GM12872 (cell line): Measurements from ENCODE around the gene ZNF384.

Experiments used
- TF ChIP-seq, protein P1 (sequence below): IDR thresholded peaks from 3 replicates; pipeline ENCODE4 v1.5.1; 2011; ENCODE audit warnings: low read depth, mild to moderate bottlenecking, low read length, moderate library complexity; ENCODE audit not compliant: insufficient read depth

Gene ZNF384

DNA sequence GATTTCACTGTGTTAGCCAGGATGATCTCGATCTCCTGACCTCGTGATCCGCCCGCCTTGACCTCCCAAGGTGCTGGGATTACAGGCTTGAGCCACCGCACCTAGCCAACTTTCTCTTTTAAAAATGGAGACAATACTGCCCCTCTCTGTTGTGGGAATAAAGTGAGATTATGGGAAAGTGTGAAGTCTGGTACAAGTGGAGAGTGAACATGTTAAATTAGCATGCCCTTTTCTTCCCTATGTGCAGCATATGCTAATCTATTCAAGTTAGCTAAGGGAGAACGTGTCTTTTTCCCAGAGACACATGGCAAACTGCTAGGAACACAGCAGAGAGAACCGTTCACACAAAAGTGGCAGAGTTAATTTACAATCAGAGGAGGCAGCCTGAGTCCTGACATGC lies 36.2 kb upstream of the ZNF384 start:
- TF ChIP-seq, protein P1, sequence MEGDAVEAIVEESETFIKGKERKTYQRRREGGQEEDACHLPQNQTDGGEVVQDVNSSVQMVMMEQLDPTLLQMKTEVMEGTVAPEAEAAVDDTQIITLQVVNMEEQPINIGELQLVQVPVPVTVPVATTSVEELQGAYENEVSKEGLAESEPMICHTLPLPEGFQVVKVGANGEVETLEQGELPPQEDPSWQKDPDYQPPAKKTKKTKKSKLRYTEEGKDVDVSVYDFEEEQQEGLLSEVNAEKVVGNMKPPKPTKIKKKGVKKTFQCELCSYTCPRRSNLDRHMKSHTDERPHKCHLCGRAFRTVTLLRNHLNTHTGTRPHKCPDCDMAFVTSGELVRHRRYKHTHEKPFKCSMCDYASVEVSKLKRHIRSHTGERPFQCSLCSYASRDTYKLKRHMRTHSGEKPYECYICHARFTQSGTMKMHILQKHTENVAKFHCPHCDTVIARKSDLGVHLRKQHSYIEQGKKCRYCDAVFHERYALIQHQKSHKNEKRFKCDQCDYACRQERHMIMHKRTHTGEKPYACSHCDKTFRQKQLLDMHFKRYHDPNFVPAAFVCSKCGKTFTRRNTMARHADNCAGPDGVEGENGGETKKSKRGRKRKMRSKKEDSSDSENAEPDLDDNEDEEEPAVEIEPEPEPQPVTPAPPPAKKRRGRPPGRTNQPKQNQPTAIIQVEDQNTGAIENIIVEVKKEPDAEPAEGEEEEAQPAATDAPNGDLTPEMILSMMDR, result no peak

GRCh38 chr12:6724409-6724797 lies 35.2 kb upstream of the ZNF384 start:
- TF ChIP-seq, protein P1, result no peak

- TF ChIP-seq, protein P1, result no peak
Observed at GRCh38 chr12:6723607-6724408, 34.6 kb upstream of the ZNF384 start, which contains the start of gene COPS7A. Gene COPS7A, plus strand, starts transcription at chr12:6724046. Its CDS starts 611 bp downstream, at chr12:6724657.

DNA sequence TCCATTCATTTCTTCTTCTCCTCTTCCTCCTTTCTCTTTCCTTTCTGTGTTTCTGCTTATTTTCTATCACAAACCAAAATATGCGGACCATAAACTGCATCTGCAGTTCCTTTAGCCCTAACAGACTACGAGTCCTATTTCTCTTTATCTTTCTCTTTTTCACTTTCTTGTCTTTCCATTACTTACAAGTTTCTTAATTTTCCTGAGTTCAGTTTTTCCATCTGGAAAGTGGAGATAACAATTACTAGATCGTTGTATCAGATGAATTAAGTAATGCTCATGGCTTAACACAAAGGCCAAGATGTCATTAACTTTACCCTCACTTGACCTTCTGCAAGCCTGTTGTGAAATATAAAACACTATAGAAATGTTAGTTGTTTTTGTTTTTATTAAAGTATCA lies 33.7 kb upstream of the ZNF384 start:
- TF ChIP-seq, protein P1, result no peak

- TF ChIP-seq, protein P1, result no peak
Observed at GRCh38 chr12:6716874-6717437, 27.8 kb upstream of the ZNF384 start.

DNA sequence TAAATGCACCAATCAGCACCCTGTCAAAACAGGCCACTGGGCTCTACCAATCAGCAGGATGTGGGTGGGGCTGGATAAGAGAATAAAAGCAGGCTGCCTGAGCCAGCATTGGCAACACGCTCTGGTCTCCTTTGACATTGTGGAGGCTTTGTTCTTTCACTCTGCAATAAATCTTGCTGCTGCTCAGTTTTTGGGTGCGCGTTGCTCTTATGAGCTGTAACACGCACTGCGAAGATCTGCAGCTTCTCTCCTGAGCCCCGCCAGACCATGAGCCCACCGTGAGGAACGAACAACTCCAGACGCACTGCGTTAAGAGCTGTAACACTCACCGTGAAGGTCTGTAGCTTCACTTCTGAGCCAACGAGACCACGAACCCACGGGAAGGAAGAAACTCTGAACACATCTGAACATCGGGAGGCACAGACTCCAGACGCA lies 19.8 kb upstream of the ZNF384 start:
- TF ChIP-seq, protein P1, result no peak

DNA sequence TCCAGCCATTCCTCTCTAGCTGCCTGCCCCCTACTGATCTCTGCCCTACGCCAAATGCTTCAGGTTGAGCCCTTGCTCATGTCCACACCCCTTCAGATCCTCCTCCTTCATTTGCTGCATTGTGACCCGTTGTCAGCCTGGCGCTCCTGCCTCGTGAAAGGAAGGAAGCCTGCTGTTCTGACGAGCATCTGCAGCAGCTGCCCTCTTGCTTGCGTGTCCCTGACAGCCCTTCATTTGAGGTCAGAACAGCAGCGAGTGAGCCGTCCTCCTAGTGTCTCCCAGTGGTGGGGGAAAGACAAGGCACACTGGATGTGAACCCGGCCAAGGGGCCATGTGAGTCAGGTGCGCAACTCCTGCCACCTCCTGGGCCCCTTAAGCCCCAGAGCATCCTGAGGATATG lies 14.5 kb upstream of the ZNF384 start:
- TF ChIP-seq, protein P1, result no peak
